Measurements from ENCODE around the gene PCDHB11.
"Not testable (repeated sequence)": the region's sequence is repeated elsewhere in the genome, so short reads cannot be mapped to it uniquely, and the experiment has no call there.

PCDHB11 gene

DNA sequence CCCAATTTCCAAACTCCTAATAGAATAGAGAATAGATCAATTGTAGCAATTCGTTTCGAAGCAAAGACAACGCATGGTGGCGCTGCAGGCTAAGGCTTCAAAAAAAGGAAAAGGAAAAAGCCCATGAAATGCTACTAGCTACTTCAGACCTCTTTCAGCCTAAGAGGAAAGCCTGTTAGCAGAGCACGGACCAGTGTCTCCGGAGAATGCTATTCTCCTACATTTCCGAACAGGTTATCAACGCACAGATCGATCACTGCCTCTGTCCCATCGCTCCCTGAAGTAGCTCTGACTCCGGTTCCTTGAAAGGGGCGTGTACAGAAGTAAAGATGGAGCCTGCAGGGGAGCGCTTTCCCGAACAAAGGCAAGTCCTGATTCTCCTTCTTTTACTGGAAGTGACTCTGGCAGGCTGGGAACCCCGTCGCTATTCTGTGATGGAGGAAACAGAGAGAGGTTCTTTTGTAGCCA lies 45.9 kb downstream of the PCDHB11 start, which contains the start of gene PCDHB15:
PCDHB15 (plus strand) TSS at position 146 of the 468 bp plus-strand sequence; CDS start at position 330, 184 bp downstream.
- H3K36me3 Mint-ChIP-seq (ENCODE audit: low read depth) = peaks cover 92% of the 10 kb centered on the region

DNA sequence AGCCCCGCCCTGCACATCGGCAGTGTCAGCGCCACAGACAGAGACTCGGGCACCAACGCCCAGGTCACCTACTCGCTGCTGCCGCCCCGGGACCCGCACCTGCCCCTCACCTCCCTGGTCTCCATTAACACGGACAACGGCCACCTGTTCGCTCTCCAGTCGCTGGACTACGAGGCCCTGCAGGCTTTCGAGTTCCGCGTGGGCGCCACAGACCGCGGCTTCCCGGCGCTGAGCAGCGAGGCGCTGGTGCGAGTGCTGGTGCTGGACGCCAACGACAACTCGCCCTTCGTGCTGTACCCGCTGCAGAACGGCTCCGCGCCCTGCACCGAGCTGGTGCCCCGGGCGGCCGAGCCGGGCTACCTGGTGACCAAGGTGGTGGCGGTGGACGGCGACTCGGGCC lies 47.5 kb downstream of the PCDHB11 start:
- H3K27ac Mint-ChIP-seq; H3K4me1 Mint-ChIP-seq; H3K4me3 Mint-ChIP-seq; H3K27me3 Mint-ChIP-seq (ENCODE audit: low read depth): not testable (repeated sequence)
- Mint-ChIP-seq H3K9me3 (peaks cover 85% of the 10 kb centered on the region), H3K36me3 (ENCODE audit: low read depth) (peaks cover 93% of the 10 kb centered on the region)

More for the DNA sequence above, 45.9 kb downstream of the PCDHB11 start, which contains the start of gene PCDHB15:
- Mint-ChIP-seq H3K27me3 (ENCODE audit: low read depth) (no peaks in the 10 kb centered on the region), H3K27ac (peak within 1 kb of the TSS; percentile 49 to 92 (median 85)), H3K4me1 (no peaks in the 10 kb centered on the region), H3K4me3 (peak within 1 kb of the TSS; percentile 74 to 88 (median 80)), H3K9me3 (peaks cover 83% of the 10 kb centered on the region)
- TF ChIP-seq, protein P1, sequence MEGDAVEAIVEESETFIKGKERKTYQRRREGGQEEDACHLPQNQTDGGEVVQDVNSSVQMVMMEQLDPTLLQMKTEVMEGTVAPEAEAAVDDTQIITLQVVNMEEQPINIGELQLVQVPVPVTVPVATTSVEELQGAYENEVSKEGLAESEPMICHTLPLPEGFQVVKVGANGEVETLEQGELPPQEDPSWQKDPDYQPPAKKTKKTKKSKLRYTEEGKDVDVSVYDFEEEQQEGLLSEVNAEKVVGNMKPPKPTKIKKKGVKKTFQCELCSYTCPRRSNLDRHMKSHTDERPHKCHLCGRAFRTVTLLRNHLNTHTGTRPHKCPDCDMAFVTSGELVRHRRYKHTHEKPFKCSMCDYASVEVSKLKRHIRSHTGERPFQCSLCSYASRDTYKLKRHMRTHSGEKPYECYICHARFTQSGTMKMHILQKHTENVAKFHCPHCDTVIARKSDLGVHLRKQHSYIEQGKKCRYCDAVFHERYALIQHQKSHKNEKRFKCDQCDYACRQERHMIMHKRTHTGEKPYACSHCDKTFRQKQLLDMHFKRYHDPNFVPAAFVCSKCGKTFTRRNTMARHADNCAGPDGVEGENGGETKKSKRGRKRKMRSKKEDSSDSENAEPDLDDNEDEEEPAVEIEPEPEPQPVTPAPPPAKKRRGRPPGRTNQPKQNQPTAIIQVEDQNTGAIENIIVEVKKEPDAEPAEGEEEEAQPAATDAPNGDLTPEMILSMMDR (IDR thresholded peaks at IDR 0.05; ENCODE audit: unreplicated experiment in 3 of 3) = peak in 1 of 3 experiments; percentile 32

DNA sequence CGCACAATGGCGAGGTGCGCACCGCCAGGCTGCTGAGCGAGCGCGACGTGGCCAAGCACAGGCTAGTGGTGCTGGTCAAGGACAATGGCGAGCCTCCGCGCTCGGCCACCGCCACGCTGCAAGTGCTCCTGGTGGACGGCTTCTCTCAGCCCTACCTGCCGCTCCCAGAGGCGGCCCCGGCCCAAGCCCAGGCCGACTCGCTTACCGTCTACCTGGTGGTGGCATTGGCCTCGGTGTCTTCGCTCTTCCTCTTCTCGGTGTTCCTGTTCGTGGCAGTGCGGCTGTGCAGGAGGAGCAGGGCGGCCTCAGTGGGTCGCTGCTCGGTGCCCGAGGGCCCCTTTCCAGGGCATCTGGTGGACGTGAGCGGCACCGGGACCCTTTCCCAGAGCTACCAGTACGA lies 48.0 kb downstream of the PCDHB11 start:
- Mint-ChIP-seq H3K36me3 (ENCODE audit: low read depth) (peaks cover 89% of the 10 kb centered on the region), H3K9me3 (peaks cover 81% of the 10 kb centered on the region)
- not testable (repeated sequence) for H3K4me1 Mint-ChIP-seq; H3K27ac Mint-ChIP-seq; H3K27me3 Mint-ChIP-seq (ENCODE audit: low read depth); H3K4me3 Mint-ChIP-seq

DNA sequence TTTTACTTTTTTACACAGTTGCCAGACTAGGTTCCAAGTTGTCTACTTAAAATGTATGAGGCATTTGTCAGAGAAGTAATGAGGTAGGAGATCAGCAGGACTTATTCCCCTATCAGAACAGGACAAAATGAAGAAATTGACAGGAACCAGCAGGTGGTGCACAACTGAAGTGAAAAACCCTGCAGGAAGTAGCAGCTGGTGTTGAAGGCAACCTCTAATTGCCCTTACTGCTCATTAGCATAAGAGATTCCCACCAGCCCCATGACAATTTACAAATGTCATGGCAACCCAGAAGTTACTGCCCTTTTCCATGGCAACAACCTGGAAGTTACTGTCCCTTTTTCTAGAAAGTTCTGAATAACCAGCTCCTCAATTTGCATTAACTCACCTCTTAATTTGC lies 51.1 kb downstream of the PCDHB11 start:
- no peak overlapping the region for H3K27ac Mint-ChIP-seq
- H3K9me3 Mint-ChIP-seq = peaks cover 76% of the 10 kb centered on the region
- H3K36me3 Mint-ChIP-seq (ENCODE audit: low read depth) = peaks cover 82% of the 10 kb centered on the region
- H3K4me1 Mint-ChIP-seq = no peaks in the 10 kb centered on the region
- TF ChIP-seq, protein P1 (IDR thresholded peaks at IDR 0.05; ENCODE audit: unreplicated experiment in 3 of 3) = no peak
- no peaks in the 10 kb centered on the region for H3K27me3 Mint-ChIP-seq (ENCODE audit: low read depth)
- no peak overlapping the region for H3K4me3 Mint-ChIP-seq

Data from nephron (organoid).